Superior temporal gyrus (tissue), 1 donor: ENCODE data around the gene EPB41.

ENCODE experiments used
- DNase-seq: peaks from one replicate; pipeline ENCODE4 v3.0.0-alpha.2; 2016; ENCODE audit errors: extremely low spot score

EPB41 gene

GRCh38 chr1:28890836-28891235 is 23.5 kb upstream of the EPB41 start:
- DNase-seq = no peak

GRCh38 chr1:28891256-28891655 is 23.1 kb upstream of the EPB41 start:
- no peak for DNase-seq

GRCh38 chr1:28893403-28894102 is 20.8 kb upstream of the EPB41 start:
- no peak for DNase-seq

- no peak for DNase-seq
Observed at GRCh38 chr1:28894785-28895184, 19.6 kb upstream of the EPB41 start.

GRCh38 chr1:28895896-28896608 is 18.3 kb upstream of the EPB41 start:
- no peak for DNase-seq

GRCh38 chr1:28896609-28896986 is 17.8 kb upstream of the EPB41 start:
- no peak for DNase-seq

- no peak for DNase-seq
Observed at GRCh38 chr1:28897789-28898188, 16.6 kb upstream of the EPB41 start.

- no peak for DNase-seq
Observed at GRCh38 chr1:28898405-28898881, 15.9 kb upstream of the EPB41 start.

GRCh38 chr1:28899267-28899666 is 15.1 kb upstream of the EPB41 start:
- no peak for DNase-seq

GRCh38 chr1:28900562-28900961 is 13.8 kb upstream of the EPB41 start:
- DNase-seq = no peak

- no peak for DNase-seq
Observed at GRCh38 chr1:28902738-28903137, 11.6 kb upstream of the EPB41 start.

- no peak for DNase-seq
Observed at GRCh38 chr1:28905921-28906666, 8.3 kb upstream of the EPB41 start.

- no peak for DNase-seq
Observed at GRCh38 chr1:28909198-28909597, 5.2 kb upstream of the EPB41 start.

- no peak for DNase-seq
Observed at GRCh38 chr1:28910379-28911115, 3.8 kb upstream of the EPB41 start.

- no peak for DNase-seq
Observed at GRCh38 chr1:28913786-28914227, 562 bp upstream of the EPB41 start.

GRCh38 chr1:28915031-28915895 is 894 bp downstream of the EPB41 start:
- peak; percentile 20 for DNase-seq

- DNase-seq = no peak
Observed at GRCh38 chr1:28917757-28918118, 3.4 kb downstream of the EPB41 start.

- DNase-seq = peak; percentile 48
Observed at GRCh38 chr1:28921286-28921869, 7.0 kb downstream of the EPB41 start.

GRCh38 chr1:28925350-28925891 is 11.1 kb downstream of the EPB41 start:
- no peak for DNase-seq

GRCh38 chr1:28926629-28927265 is 12.4 kb downstream of the EPB41 start:
- DNase-seq = no peak
